KMS-11 (cell line): ENCODE results near the gene TSEN2.

Experiments
- H2AFZ ChIP-seq: fragments of 200-600 bp; sonication (generic); 2 replicates; pipeline ENCODE4 v1.6.1; 2016; ENCODE audit warnings: antibody characterized with exemption, mixed run types, low read depth
- H3K27ac ChIP-seq: fragments of 200-600 bp; sonication (generic); 2 replicates; pipeline ENCODE4 v1.6.1; 2016; ENCODE audit warnings: mild to moderate bottlenecking, mixed run types
- H3K27me3 ChIP-seq: fragments of 200-600 bp; sonication (generic); 2 replicates; pipeline ENCODE4 v1.6.1; 2017; ENCODE audit warnings: mild to moderate bottlenecking, low read depth, mixed run types, moderate library complexity; ENCODE audit not compliant: insufficient read depth
- H3K36me3 ChIP-seq: fragments of 200-600 bp; sonication (generic); 2 replicates; pipeline ENCODE4 v1.6.1; 2017; ENCODE audit warnings: mild to moderate bottlenecking, mixed run types; ENCODE audit not compliant: insufficient read depth
- H3K4me1 ChIP-seq: fragments of 200-600 bp; sonication (generic); 2 replicates; pipeline ENCODE4 v1.6.1; 2016; ENCODE audit warnings: mild to moderate bottlenecking, low read depth, mixed run types; ENCODE audit not compliant: poor library complexity, severe bottlenecking
- H3K4me2 ChIP-seq: fragments of 200-600 bp; sonication (generic); 2 replicates; pipeline ENCODE4 v1.7.0; 2016; ENCODE audit warnings: mild to moderate bottlenecking, mixed run types
- H3K4me3 ChIP-seq: fragments of 200-600 bp; sonication (generic); IDR thresholded peaks from 2 replicates; pipeline ENCODE4 v1.6.1; 2017; ENCODE audit warnings: low read depth, low read length, mixed read lengths; ENCODE audit not compliant: insufficient read depth
- H3K79me2 ChIP-seq: fragments of 200-600 bp; sonication (generic); 2 replicates; pipeline ENCODE4 v1.6.1; 2016; ENCODE audit warnings: low read depth, mixed run types; ENCODE audit not compliant: insufficient read depth
- H3K9ac ChIP-seq: fragments of 200-600 bp; sonication (generic); 2 replicates; pipeline ENCODE4 v1.6.1; 2016; ENCODE audit warnings: mild to moderate bottlenecking, mixed run types
- H4K20me1 ChIP-seq: fragments of 200-600 bp; sonication (generic); 2 replicates; pipeline ENCODE4 v1.6.1; 2016; ENCODE audit warnings: mild to moderate bottlenecking, mixed run types; ENCODE audit not compliant: insufficient read depth
- TF ChIP-seq, protein P1 (sequence below): fragments of 200-600 bp; sonication (generic); conservative IDR thresholded peaks from 2 replicates; pipeline ENCODE4 v1.6.1; 2017; ENCODE audit warnings: low read depth, mild to moderate bottlenecking, antibody characterized with exemption, low read length, moderate library complexity, mixed read lengths

The TSEN2 gene

DNA sequence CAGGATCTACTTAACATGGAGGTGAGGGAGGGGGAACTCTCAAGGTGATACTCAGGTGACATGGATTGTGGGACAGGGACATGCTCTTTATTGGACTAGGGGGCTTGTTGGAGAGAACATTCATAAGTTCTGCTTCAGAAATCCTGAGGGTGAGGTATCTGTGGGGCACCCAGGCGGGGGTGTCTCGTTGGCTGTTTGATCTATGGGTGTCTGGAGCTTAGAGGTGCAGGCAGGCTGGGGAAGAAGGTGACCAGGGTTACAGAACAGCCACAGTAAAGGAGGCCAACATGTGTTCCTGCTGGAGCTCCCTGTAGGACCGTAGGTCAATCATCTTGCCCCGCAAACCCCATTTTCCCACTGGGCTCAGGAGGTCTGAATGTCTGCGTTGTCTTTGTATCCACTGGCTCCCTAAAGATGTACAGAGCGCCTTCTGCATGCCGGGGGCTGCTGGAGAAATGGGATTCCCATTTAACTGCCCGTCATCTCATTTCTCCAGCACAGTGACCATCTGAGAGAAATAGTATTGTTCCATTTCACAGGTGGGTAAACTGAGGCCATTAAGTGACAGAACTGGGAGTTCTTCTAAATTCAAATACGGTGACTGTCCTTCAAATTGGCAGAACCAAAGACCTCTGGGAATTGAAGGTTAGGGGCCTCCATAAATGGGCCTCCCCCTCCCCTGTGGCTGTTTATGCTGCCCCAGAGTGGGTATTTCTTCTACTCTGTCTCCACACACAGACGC, 40.3 kb upstream of the TSEN2 start:
- Histone ChIP-seq H3K9ac (no peak overlapping the region), H3K4me2 (no peak overlapping the region), H3K36me3 (no peaks in the 10 kb centered on the region), H3K27ac (no peak overlapping the region), H4K20me1 (no peaks in the 10 kb centered on the region), H3K4me3 (no peak overlapping the region), H3K4me1 (no peaks in the 10 kb centered on the region), H2AFZ (no peak overlapping the region), H3K27me3 (no peaks in the 10 kb centered on the region), H3K79me2 (no peaks in the 10 kb centered on the region)
- TF ChIP-seq, protein P1, sequence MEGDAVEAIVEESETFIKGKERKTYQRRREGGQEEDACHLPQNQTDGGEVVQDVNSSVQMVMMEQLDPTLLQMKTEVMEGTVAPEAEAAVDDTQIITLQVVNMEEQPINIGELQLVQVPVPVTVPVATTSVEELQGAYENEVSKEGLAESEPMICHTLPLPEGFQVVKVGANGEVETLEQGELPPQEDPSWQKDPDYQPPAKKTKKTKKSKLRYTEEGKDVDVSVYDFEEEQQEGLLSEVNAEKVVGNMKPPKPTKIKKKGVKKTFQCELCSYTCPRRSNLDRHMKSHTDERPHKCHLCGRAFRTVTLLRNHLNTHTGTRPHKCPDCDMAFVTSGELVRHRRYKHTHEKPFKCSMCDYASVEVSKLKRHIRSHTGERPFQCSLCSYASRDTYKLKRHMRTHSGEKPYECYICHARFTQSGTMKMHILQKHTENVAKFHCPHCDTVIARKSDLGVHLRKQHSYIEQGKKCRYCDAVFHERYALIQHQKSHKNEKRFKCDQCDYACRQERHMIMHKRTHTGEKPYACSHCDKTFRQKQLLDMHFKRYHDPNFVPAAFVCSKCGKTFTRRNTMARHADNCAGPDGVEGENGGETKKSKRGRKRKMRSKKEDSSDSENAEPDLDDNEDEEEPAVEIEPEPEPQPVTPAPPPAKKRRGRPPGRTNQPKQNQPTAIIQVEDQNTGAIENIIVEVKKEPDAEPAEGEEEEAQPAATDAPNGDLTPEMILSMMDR, result no peak

DNA sequence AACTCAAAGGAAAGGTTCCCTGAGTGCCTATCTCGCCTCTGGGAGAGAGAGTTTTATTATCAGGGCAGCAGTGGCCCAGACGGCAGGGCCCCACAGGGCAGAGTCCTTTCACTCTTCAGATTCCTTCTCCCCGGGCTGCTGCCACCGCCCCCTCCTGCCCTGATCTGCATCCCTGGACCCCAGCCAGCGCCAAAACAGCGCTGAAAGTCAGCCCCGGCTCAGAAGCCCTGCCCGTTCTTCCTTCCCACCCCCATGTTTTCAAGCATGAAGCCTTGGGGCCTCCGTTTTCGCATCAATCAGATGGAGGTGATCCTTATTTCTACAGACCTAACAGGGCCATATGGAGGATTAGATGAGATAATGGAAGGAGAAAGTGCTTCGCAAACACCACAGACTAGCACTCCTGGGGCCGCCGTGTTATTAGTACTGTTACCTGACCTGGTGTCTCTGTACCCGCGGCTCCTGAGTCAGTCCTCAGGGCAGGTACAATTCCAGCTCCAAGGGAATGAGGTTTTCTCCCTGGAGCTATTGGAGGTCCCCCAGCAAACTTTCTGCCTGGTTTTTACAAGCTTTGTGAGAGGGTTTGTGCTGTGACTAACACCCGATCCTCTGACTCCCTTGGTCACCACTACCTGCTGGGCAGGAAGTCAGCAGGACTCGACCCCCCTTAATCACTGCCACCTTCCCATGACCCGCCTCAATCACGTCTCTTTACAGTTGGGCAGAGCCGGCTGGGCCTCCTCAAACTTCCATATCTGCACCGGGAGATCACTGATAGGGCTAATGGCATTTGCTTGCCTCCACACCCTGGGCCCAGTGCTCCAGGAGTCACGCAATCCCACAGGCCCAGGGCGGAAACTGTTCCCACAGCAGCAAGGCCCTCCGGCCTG, 39.5 kb upstream of the TSEN2 start:
- Histone ChIP-seq H3K9ac (no peak overlapping the region), H3K4me1 (no peaks in the 10 kb centered on the region), H3K4me2 (no peak overlapping the region), H4K20me1 (no peaks in the 10 kb centered on the region), H3K79me2 (no peaks in the 10 kb centered on the region), H2AFZ (no peak overlapping the region), H3K4me3 (no peak overlapping the region), H3K27me3 (no peaks in the 10 kb centered on the region), H3K36me3 (no peaks in the 10 kb centered on the region), H3K27ac (no peak overlapping the region)
- TF ChIP-seq, protein P1, result no peak

DNA sequence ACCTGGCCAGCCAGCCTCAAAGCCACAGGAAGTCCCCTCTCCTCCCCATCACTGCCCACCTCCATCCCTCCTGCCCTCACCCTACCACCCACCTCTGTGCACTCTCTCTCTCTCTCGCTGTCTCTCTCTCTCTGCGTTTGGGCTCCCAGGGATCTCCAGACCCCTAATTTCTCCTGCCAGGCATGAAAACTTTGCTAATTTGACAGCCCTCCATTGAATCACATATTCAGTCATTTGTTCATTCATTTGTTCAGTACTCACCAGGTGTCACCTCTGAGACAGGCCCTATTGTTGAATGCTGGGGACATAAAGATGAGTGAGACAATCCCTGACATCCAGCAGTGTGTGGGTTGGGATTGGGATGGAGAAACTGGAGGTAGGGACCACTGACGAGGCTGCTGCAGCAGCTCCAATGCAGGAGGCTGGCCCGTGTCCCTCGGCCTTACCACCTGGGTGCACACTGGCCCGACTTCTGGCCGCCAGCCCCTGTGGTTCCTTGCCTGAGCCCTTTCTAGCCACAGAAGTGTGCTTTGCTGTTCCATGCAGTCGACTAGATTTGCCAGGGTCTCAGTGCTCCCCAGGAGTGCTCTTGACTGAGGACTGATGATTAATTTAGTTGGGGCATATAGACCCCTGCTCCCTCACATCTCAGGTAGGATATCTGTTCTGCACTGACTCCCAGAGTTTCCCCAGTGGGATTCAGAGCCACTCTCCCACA, 38.6 kb upstream of the TSEN2 start:
- Histone ChIP-seq H3K27me3 (no peaks in the 10 kb centered on the region), H3K36me3 (no peaks in the 10 kb centered on the region), H2AFZ (no peak overlapping the region), H3K4me2 (no peak overlapping the region), H3K9ac (no peak overlapping the region), H3K79me2 (no peaks in the 10 kb centered on the region), H3K4me1 (no peaks in the 10 kb centered on the region), H3K27ac (no peak overlapping the region), H4K20me1 (no peaks in the 10 kb centered on the region), H3K4me3 (no peak overlapping the region)
- TF ChIP-seq, protein P1, result no peak

DNA sequence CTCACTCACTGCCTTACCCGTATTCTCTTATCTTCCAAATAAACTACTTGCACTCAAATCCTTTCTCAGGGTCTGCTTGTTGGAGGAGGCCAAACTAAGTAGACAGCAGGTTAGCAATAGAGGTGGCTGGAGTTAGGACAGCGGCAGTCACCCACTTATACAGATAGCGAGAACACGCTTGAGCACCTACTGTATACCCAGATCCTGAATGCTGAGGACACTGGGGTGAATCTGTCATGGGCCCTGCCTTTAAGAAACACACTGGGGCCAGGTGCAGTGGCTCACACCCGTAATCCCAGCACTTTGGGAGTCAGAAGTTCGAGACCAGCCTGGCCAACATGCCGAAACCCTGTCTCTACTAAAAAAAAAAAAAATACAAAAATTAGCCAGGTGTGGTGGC, 38.0 kb upstream of the TSEN2 start:
- Histone ChIP-seq H3K27ac (no peak overlapping the region), H3K9ac (no peak overlapping the region), H4K20me1 (no peaks in the 10 kb centered on the region), H2AFZ (no peak overlapping the region), H3K36me3 (no peaks in the 10 kb centered on the region), H3K27me3 (no peaks in the 10 kb centered on the region), H3K4me3 (no peak overlapping the region), H3K4me1 (no peaks in the 10 kb centered on the region), H3K79me2 (no peaks in the 10 kb centered on the region), H3K4me2 (no peak overlapping the region)
- TF ChIP-seq, protein P1, result no peak
